ENCODE data around the gene CBFA2T3. TPM values are rescaled to one million over a fixed set of nuclear protein-coding genes. Genes with fewer than 3 reads are reported as not detected.

Gene CBFA2T3
- total and polyA plus RNA-seq, 2 of the 8 experiments (the other 6 are each of a cell fraction or from before 2014, with no cell fraction given), result 0.51 to 1.3 TPM

GRCh38 chr16:88830783-88831182 lies 146.2 kb downstream of the CBFA2T3 start:
- Histone ChIP-seq H3K36me3 (ENCODE audit: control insufficient read depth in 2 of 4, insufficient read depth in 4 of 4, low read length in 3 of 4) (0 out of 8 replicates have a peak, but pooled peaks cover 0 to 3% (median under 1%) of the 10 kb centered on the region in 4 experiments), H3K14ac (ENCODE audit: insufficient read length) (no peak overlapping the region), H3K9ac (replicated peaks in 1 of 4; ENCODE audit: extremely low read depth in 1 of 4, low read depth in 3 of 4, low read length in 3 of 4) (no peak overlapping the region), H4K5ac (ENCODE audit: insufficient read length, low read depth, low read length) (no peak overlapping the region), H3K79me1 (ENCODE audit: low read depth, low read length) (0 out of 2 replicates have a peak, but pooled peaks cover 3% of the 10 kb centered on the region), H2AK5ac (ENCODE audit: low read depth, low read length) (no peak overlapping the region), H3K27me3 (replicated peaks in 1 of 4; ENCODE audit: control insufficient read depth in 3 of 4, extremely low read depth in 1 of 4, insufficient read depth in 3 of 4, low read length in 3 of 4) (no peaks in the 10 kb centered on the region), H2BK20ac (ENCODE audit: low read length) (no peak overlapping the region), H4K91ac (replicated peaks; ENCODE audit: insufficient read length, low read length) (no peak overlapping the region), H3K27ac (ENCODE audit: low read depth, low read length) (no peak overlapping the region), H3K23me2 (ENCODE audit: low read depth, low read length) (no peaks in the 10 kb centered on the region), H3K4me3 (ENCODE audit: extremely low read depth in 1 of 4, insufficient read depth in 2 of 4, low read depth in 3 of 4, low read length in 4 of 4) (no peak overlapping the region), H3K56ac (replicated peaks; ENCODE audit: insufficient read length, low read depth, low read length) (no peak overlapping the region), H3K9me3 (ENCODE audit: insufficient read depth in 2 of 2, low read depth in 1 of 2, low read length in 1 of 2) (no peaks in the 10 kb centered on the region), H3K4me1 (replicated peaks in 1 of 4; ENCODE audit: control insufficient read depth in 3 of 4, insufficient read depth in 4 of 4, low read length in 3 of 4) (0 out of 7 replicates have a peak, but pooled peaks cover 0 to 2% (median 0%) of the 10 kb centered on the region in 4 experiments), H2BK120ac (replicated peaks; ENCODE audit: low read depth, low read length) (no peak overlapping the region), H2BK15ac (ENCODE audit: low read length) (no peak overlapping the region), H3K23ac (ENCODE audit: insufficient read length) (no peak overlapping the region), H2BK12ac (ENCODE audit: low read depth, low read length) (no peak overlapping the region), H4K20me1 (replicated peaks in 1 of 2; ENCODE audit: control insufficient read depth in 1 of 2, insufficient read depth in 2 of 2, low read length in 2 of 2) (peaks cover 2 to 5% of the 10 kb centered on the region in 2 experiments), H2BK5ac (ENCODE audit: low read depth, low read length) (no peak overlapping the region), H3K79me2 (ENCODE audit: control insufficient read depth in 1 of 2, insufficient read depth in 2 of 2, low read length in 2 of 2) (no peaks in the 10 kb centered on the region), H3K4me2 (ENCODE audit: insufficient read depth in 1 of 2, low read depth in 2 of 2, low read length in 2 of 2) (no peak overlapping the region), H2AFZ (ENCODE audit: low read length) (no peak overlapping the region), H3K4ac (replicated peaks; ENCODE audit: insufficient read length, low read depth, low read length) (no peak overlapping the region), H4K8ac (ENCODE audit: extremely low read depth, insufficient read depth, low read length) (no peak overlapping the region), H3K18ac (ENCODE audit: extremely low read depth, low read length) (no peak overlapping the region)
- no peak for DNase-seq (ENCODE audit: low read depth in 1 of 2, low spot score in 2 of 2)
- no peak for FAIRE-seq
- WGBS, 2 experiments (ENCODE audit: extremely low coverage in 1 of 2, insufficient coverage in 1 of 2, insufficient read length in 1 of 2, insufficient replicate concordance in 2 of 2, low coverage in 1 of 2, low lambda C conversion rate in 2 of 2, missing lambda C conversion rate in 1 of 2), result 83% methylated on average over 13 of the region's 14 CpGs; no CpG with 5 or more reads in 1 of the 2 experiments
- CTCF ChIA-PET (ENCODE audit: partially characterized antibody), result interaction anchor here (1.1 kb wide), 1 partner anchor 19 kb away, joined by 3 read pairs; the partner anchor contains the start of gene APRT
- POLR2A ChIA-PET (ENCODE audit: partially characterized antibody), result no interaction called here
- TF ChIP-seq CHD2 (IDR thresholded peaks at IDR 0.05; ENCODE audit: low read length) (no peak), EP300 (IDR thresholded peaks at IDR 0.05; ENCODE audit: borderline replicate concordance in 1 of 2, low read depth in 2 of 2, low read length in 2 of 2) (no peak), SP2 (IDR thresholded peaks at IDR 0.05; ENCODE audit: low read length) (no peak)
